SH-SY5Y (cell line): Measurements from ENCODE around the gene SLC6A18.

Source experiments
- GATA2 ChIP-seq: IDR thresholded peaks from 2 replicates; pipeline ENCODE4 v1.6.1; 2011; ENCODE audit warnings: mild to moderate bottlenecking, low read depth, low read length
- GATA3 ChIP-seq: IDR thresholded peaks from 2 replicates; pipeline ENCODE4 v1.6.1; 2011; ENCODE audit warnings: low read depth, mild to moderate bottlenecking, low read length, moderate library complexity

The SLC6A18 gene

GRCh38 chr5:1222621-1223277 lies 2.4 kb upstream of the SLC6A18 start:
- TF ChIP-seq GATA2 (no peak), GATA3 (no peak)

GRCh38 chr5:1223278-1223670 lies 1.9 kb upstream of the SLC6A18 start:
- TF ChIP-seq GATA2 (no peak), GATA3 (no peak)

- TF ChIP-seq GATA3 (no peak), GATA2 (no peak)
These were observed 550 bp upstream of the SLC6A18 start for GRCh38 chr5:1224631-1225030.

GRCh38 chr5:1226231-1226630 lies 1.1 kb downstream of the SLC6A18 start:
- TF ChIP-seq GATA3 (no peak), GATA2 (no peak)

GRCh38 chr5:1226839-1227581 lies 1.8 kb downstream of the SLC6A18 start:
- no peak for TF ChIP-seq GATA3
- TF ChIP-seq GATA2: no peak

- TF ChIP-seq GATA2: no peak
- TF ChIP-seq GATA3: no peak
These were observed 2.5 kb downstream of the SLC6A18 start for GRCh38 chr5:1227667-1228066.

GRCh38 chr5:1228120-1228519 lies 2.9 kb downstream of the SLC6A18 start:
- TF ChIP-seq GATA3 (no peak), GATA2 (no peak)

- no peak for TF ChIP-seq GATA3
- TF ChIP-seq GATA2: no peak
These were observed 4.6 kb downstream of the SLC6A18 start for GRCh38 chr5:1229822-1230221.

GRCh38 chr5:1230551-1230950 lies 5.4 kb downstream of the SLC6A18 start:
- TF ChIP-seq GATA3: no peak
- no peak for TF ChIP-seq GATA2

GRCh38 chr5:1231354-1231905 lies 6.2 kb downstream of the SLC6A18 start:
- TF ChIP-seq GATA3 (no peak), GATA2 (no peak)

- TF ChIP-seq GATA2: no peak
- no peak for TF ChIP-seq GATA3
These were observed 7.6 kb downstream of the SLC6A18 start for GRCh38 chr5:1232780-1233179.

- no peak for TF ChIP-seq GATA3
- no peak for TF ChIP-seq GATA2
These were observed 10.2 kb downstream of the SLC6A18 start for GRCh38 chr5:1235379-1235778.

- TF ChIP-seq GATA3 (no peak), GATA2 (no peak)
These were observed 10.7 kb downstream of the SLC6A18 start for GRCh38 chr5:1235838-1236237.

- TF ChIP-seq GATA2 (no peak), GATA3 (no peak)
These were observed 14.5 kb downstream of the SLC6A18 start for GRCh38 chr5:1239505-1240251.
